BE2C (cell line): Measurements from ENCODE around the gene STXBP4. TPM values are rescaled to one million over a fixed set of nuclear protein-coding genes. Genes with fewer than 3 reads are reported as not detected.

Experiments used
- DNase-seq: peaks from one replicate; pipeline ENCODE4 v3.0.0-alpha.2; 2020
- H3K27me3 ChIP-seq: fragments of 250-450 bp; sonication (Bioruptor Pico); 2 replicates; pipeline ENCODE4 v1.5.1; 2020; ENCODE audit warnings: mild to moderate bottlenecking
- H3K36me3 ChIP-seq: fragments of 250-450 bp; sonication (Bioruptor Pico); 2 replicates; pipeline ENCODE4 v1.5.1; 2020; ENCODE audit warnings: mild to moderate bottlenecking
- H3K4me1 ChIP-seq: fragments of 250-450 bp; sonication (Bioruptor Pico); 2 replicates; pipeline ENCODE4 v1.5.1; 2020
- H3K4me3 ChIP-seq: 2 replicates; pipeline ENCODE4 v1.5.1; 2011; ENCODE audit warnings: low read depth, low read length
- H3K9me3 ChIP-seq: fragments of 250-450 bp; sonication (Bioruptor Pico); 2 replicates; pipeline ENCODE4 v1.5.1; 2020
- CTCF ChIP-seq: IDR thresholded peaks from 2 replicates; pipeline ENCODE4 v1.5.1; 2012; ENCODE audit warnings: mild to moderate bottlenecking, low read depth, low read length
- polyA plus RNA-seq: library from polyadenylated mRNA; unstranded; fragments of >200 nt; gene quantifications from one replicate; pipeline ENCODE4 v1.2.1, GENCODE V29; 2012; ENCODE audit warnings: low read depth, missing spikeins; ENCODE audit not compliant: insufficient read length, insufficient read depth

The STXBP4 gene
- polyA plus RNA-seq, result 1.7 TPM

- peak; percentile 94 for DNase-seq
- H3K27me3 ChIP-seq, result no peaks in the 10 kb centered on the region
Observed at GRCh38 chr17:54968262-54968987, at the start of gene STXBP4, which contains the start of gene COX11. Gene STXBP4, plus strand, starts transcription at chr17:54968765. Its CDS starts 17,455 bp downstream, at chr17:54986220. Gene COX11, minus strand, starts transcription at chr17:54968654. Its CDS starts 8 bp downstream, at chr17:54968646.

GRCh38 chr17:54919425-54919824 is 49.1 kb upstream of the STXBP4 start:
- DNase-seq, result no peak
- Histone ChIP-seq H3K36me3 (no peaks in the 10 kb centered on the region), H3K4me3 (no peak overlapping the region), H3K9me3 (no peaks in the 10 kb centered on the region), H3K27me3 (no peaks in the 10 kb centered on the region), H3K4me1 (no peaks in the 10 kb centered on the region)
- TF ChIP-seq CTCF, result no peak

More at GRCh38 chr17:54968262-54968987, at the start of gene STXBP4, which contains the start of gene COX11:
- no peaks in the 10 kb centered on the region for H3K9me3 ChIP-seq
- H3K4me3 ChIP-seq, result peak within 1 kb of the TSS; percentile 97
- H3K36me3 ChIP-seq, result peaks cover 19% of the 10 kb centered on the region
- peaks cover 3% of the 10 kb centered on the region; the same call in 1 of the 2 replicates for H3K4me1 ChIP-seq
- peak; percentile 48 for TF ChIP-seq CTCF

- Histone ChIP-seq H3K4me1 (no peaks in the 10 kb centered on the region), H3K36me3 (no peaks in the 10 kb centered on the region), H3K4me3 (no peak overlapping the region), H3K27me3 (no peaks in the 10 kb centered on the region), H3K9me3 (no peaks in the 10 kb centered on the region)
- no peak for DNase-seq
- no peak for TF ChIP-seq CTCF
Observed at GRCh38 chr17:54920819-54921218, 47.7 kb upstream of the STXBP4 start.

GRCh38 chr17:54924405-54924804 is 44.2 kb upstream of the STXBP4 start:
- H3K36me3 ChIP-seq, result no peaks in the 10 kb centered on the region
- no peaks in the 10 kb centered on the region for H3K9me3 ChIP-seq

GRCh38 chr17:54927525-54927924 is 41.0 kb upstream of the STXBP4 start:
- no peak for TF ChIP-seq CTCF
- H3K9me3 ChIP-seq, result no peaks in the 10 kb centered on the region
- H3K4me1 ChIP-seq, result no peaks in the 10 kb centered on the region
- H3K27me3 ChIP-seq, result no peaks in the 10 kb centered on the region
- no peak for DNase-seq
- no peak overlapping the region for H3K4me3 ChIP-seq
- no peaks in the 10 kb centered on the region for H3K36me3 ChIP-seq

More at GRCh38 chr17:54924405-54924804, 44.2 kb upstream of the STXBP4 start:
- no peaks in the 10 kb centered on the region for H3K27me3 ChIP-seq
- TF ChIP-seq CTCF, result no peak
- no peak for DNase-seq
- no peak overlapping the region for H3K4me3 ChIP-seq
- H3K4me1 ChIP-seq, result no peaks in the 10 kb centered on the region

- Histone ChIP-seq H3K27me3 (no peaks in the 10 kb centered on the region), H3K36me3 (no peaks in the 10 kb centered on the region), H3K9me3 (no peaks in the 10 kb centered on the region), H3K4me3 (no peak overlapping the region), H3K4me1 (no peaks in the 10 kb centered on the region; the same call in 1 of the 2 replicates)
- no peak for DNase-seq
- no peak for TF ChIP-seq CTCF
Observed at GRCh38 chr17:54932711-54933110, 35.9 kb upstream of the STXBP4 start.
